GM12878 (cell line): ENCODE data around the gene PCK2.

Experiments
- ASH2L ChIP-seq: fragments of 300-600, 200-600 bp; sonication (generic); IDR thresholded peaks from 2 replicates; pipeline ENCODE4 v1.6.1; 2017; ENCODE audit warnings: low read depth, mild to moderate bottlenecking, borderline replicate concordance
- CREB1 ChIP-seq: IDR thresholded peaks from 2 replicates; pipeline ENCODE4 v1.6.1; 2012; ENCODE audit warnings: low read depth, mild to moderate bottlenecking, inconsistent platforms
- CREM ChIP-seq: IDR thresholded peaks from 2 replicates; pipeline ENCODE4 v1.6.1; 2014; ENCODE audit warnings: antibody characterized with exemption, low read depth
- EGR1 ChIP-seq, 2 experiments: IDR thresholded peaks; 1 replicate in 1 of 2; 2 replicates in 1 of 2; pipeline ENCODE4 v1.6.1; 2011 to 2012; ENCODE audit warnings: low read depth in 2 of 2, low read length in 2 of 2, borderline replicate concordance in 1 of 2, mild to moderate bottlenecking in 1 of 2, moderate library complexity in 1 of 2
- HDAC2 ChIP-seq: fragments of 200-600 bp; sonication (generic); IDR thresholded peaks from 2 replicates; pipeline ENCODE4 v1.6.1; 2017
- POLR2A ChIP-seq: IDR thresholded peaks from 2 replicates; pipeline ENCODE4 v1.6.1; 2011; ENCODE audit warnings: low read depth, mild to moderate bottlenecking, low read length
- RAD21 ChIP-seq: IDR thresholded peaks from 2 replicates; pipeline ENCODE4 v1.6.1; 2011; ENCODE audit warnings: mild to moderate bottlenecking, low read depth, low read length, moderate library complexity; ENCODE audit not compliant: insufficient read depth
- SPI1 ChIP-seq: IDR thresholded peaks from 2 replicates; pipeline ENCODE4 v1.6.1; 2011; ENCODE audit warnings: low read depth, mild to moderate bottlenecking, low read length, moderate library complexity, borderline replicate concordance; ENCODE audit not compliant: insufficient read depth
- SREBF2 ChIP-seq: IDR thresholded peaks from 2 replicates; pipeline ENCODE4 v1.6.1; 2012; ENCODE audit warnings: mild to moderate bottlenecking, low read length
- TAF1 ChIP-seq: IDR thresholded peaks from 2 replicates; pipeline ENCODE4 v1.6.1; 2011; ENCODE audit warnings: mild to moderate bottlenecking, low read depth, low read length, borderline replicate concordance
- ZNF217 ChIP-seq: fragments of 450-650 bp; IDR thresholded peaks from 2 replicates; pipeline ENCODE4 v1.6.1; 2017; ENCODE audit warnings: antibody characterized with exemption, mild to moderate bottlenecking
- TF ChIP-seq, protein P1 (sequence below), 3 experiments: IDR thresholded peaks in 2 of 3; conservative IDR thresholded peaks in 1 of 3; 2 replicates each; pipeline ENCODE4 v1.5.1; 2011; ENCODE audit warnings: low read depth in 3 of 3, low read length in 3 of 3, mild to moderate bottlenecking in 3 of 3, control low read depth in 2 of 3, moderate library complexity in 2 of 3, inconsistent platforms in 1 of 3, mixed read lengths in 1 of 3; ENCODE audit not compliant: control insufficient read depth in 2 of 3, insufficient read depth in 1 of 3; ENCODE audit errors: extremely low read depth in 1 of 3
- TF ChIP-seq, protein P2 (sequence below): IDR thresholded peaks from 2 replicates; pipeline ENCODE4 v1.6.1; 2011; ENCODE audit warnings: borderline replicate concordance, low read depth, mild to moderate bottlenecking, moderate library complexity, low read length; ENCODE audit not compliant: insufficient read depth, poor library complexity, severe bottlenecking
- TF ChIP-seq, protein P3 (sequence below): IDR thresholded peaks from 2 replicates; pipeline ENCODE4 v1.6.1; 2011; ENCODE audit warnings: low read depth, low read length, improper control_type of control experiment, borderline replicate concordance

DNA sequence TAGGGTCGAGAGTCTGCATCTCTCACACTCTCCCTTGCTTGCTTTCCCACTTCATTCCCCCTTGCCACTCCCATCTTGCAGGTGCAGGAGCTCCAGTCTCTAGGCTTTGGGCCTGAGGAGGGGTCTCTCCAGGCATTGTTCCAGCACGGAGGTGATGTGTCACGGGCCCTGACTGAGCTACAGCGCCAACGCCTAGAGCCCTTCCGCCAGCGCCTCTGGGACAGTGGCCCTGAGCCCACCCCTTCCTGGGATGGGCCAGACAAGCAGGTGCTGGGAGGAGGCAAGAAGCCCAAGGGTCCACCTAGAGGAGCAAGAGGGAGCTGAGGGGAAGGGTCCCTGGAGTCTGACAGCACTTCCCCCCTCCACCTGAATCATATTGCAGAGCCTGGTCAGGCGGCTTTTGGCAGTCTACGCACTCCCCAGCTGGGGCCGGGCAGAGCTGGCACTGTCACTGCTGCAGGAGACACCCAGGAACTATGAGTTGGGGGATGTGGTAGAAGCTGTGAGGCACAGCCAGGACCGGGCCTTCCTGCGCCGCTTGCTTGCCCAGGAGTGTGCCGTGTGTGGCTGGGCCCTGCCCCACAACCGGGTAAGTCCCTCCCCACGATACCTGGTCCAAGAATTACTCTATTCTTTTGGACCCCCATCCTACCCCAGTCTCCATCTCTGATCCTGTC, 57.4 kb downstream of the PCK2 start:
- no peak for TF ChIP-seq CREM
- no peak for TF ChIP-seq ZNF217
- no peak for TF ChIP-seq EGR1 (IDR thresholded peaks at IDR 0.05; ENCODE audit: borderline replicate concordance in 1 of 2, low read depth in 2 of 2, low read length in 2 of 2)
- TF ChIP-seq RAD21: no peak
- TF ChIP-seq, protein P1, sequence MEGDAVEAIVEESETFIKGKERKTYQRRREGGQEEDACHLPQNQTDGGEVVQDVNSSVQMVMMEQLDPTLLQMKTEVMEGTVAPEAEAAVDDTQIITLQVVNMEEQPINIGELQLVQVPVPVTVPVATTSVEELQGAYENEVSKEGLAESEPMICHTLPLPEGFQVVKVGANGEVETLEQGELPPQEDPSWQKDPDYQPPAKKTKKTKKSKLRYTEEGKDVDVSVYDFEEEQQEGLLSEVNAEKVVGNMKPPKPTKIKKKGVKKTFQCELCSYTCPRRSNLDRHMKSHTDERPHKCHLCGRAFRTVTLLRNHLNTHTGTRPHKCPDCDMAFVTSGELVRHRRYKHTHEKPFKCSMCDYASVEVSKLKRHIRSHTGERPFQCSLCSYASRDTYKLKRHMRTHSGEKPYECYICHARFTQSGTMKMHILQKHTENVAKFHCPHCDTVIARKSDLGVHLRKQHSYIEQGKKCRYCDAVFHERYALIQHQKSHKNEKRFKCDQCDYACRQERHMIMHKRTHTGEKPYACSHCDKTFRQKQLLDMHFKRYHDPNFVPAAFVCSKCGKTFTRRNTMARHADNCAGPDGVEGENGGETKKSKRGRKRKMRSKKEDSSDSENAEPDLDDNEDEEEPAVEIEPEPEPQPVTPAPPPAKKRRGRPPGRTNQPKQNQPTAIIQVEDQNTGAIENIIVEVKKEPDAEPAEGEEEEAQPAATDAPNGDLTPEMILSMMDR (IDR thresholded peaks at IDR 0.05 in 2 of 3, conservative IDR thresholded peaks at IDR 0.05 in 1 of 3; ENCODE audit: control insufficient read depth in 2 of 3, extremely low read depth in 1 of 3, insufficient read depth in 1 of 3, low read depth in 3 of 3, low read length in 3 of 3): no peak
- no peak for TF ChIP-seq TAF1
- no peak for TF ChIP-seq SPI1
- TF ChIP-seq, protein P2, sequence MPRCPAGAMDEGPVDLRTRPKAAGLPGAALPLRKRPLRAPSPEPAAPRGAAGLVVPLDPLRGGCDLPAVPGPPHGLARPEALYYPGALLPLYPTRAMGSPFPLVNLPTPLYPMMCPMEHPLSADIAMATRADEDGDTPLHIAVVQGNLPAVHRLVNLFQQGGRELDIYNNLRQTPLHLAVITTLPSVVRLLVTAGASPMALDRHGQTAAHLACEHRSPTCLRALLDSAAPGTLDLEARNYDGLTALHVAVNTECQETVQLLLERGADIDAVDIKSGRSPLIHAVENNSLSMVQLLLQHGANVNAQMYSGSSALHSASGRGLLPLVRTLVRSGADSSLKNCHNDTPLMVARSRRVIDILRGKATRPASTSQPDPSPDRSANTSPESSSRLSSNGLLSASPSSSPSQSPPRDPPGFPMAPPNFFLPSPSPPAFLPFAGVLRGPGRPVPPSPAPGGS: no peak
- no peak for TF ChIP-seq SREBF2
- TF ChIP-seq CREB1: no peak
- TF ChIP-seq, protein P3, sequence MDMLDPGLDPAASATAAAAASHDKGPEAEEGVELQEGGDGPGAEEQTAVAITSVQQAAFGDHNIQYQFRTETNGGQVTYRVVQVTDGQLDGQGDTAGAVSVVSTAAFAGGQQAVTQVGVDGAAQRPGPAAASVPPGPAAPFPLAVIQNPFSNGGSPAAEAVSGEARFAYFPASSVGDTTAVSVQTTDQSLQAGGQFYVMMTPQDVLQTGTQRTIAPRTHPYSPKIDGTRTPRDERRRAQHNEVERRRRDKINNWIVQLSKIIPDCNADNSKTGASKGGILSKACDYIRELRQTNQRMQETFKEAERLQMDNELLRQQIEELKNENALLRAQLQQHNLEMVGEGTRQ: no peak
- TF ChIP-seq POLR2A: no peak
- no peak for TF ChIP-seq ASH2L
- no peak for TF ChIP-seq HDAC2
